OCI-LY7 (cell line): ENCODE data around the gene CCDC8.

ENCODE experiments used
- CTCF ChIP-seq: fragments of 200-600 bp; sonication (generic); conservative IDR thresholded peaks from 2 replicates; pipeline ENCODE4 v1.5.1; 2014; ENCODE audit warnings: mild to moderate bottlenecking, antibody characterized with exemption, low read length, moderate library complexity, mixed read lengths
- EZH2phosphoT487 ChIP-seq: fragments of 200-600 bp; sonication (generic); IDR thresholded peaks from 2 replicates; pipeline ENCODE4 v1.6.1; 2018; ENCODE audit warnings: low read depth, borderline replicate concordance, mild to moderate bottlenecking, mixed run types, antibody characterized with exemption, low read length, moderate library complexity, mixed read lengths

- TF ChIP-seq CTCF (no peak), EZH2phosphoT487 (no peak)
These were observed 27.7 kb downstream of the CCDC8 start for GRCh38 chr19:46385636-46386035.
